K562 (cell line): Measurements from ENCODE around the gene FGFRL1. TPM values are rescaled to one million over a fixed set of nuclear protein-coding genes. Genes with fewer than 3 reads are reported as not detected.

Experiments used
- ATAC-seq: fragments of 200-7000 bp; cut with Tn5 transposase; 3 replicates; pipeline ENCODE4 v1.9.1; 2020; ENCODE audit warnings: moderate library complexity
- BruUV-seq: library from RNA; stranded (reverse); fragments of 400-500 nt; replicated peaks from 2 replicates; lab custom pipeline; 2021; lab: Mats Ljungman, UMichigan
- CTCF ChIA-PET: fragments of 300-600 bp; formaldehyde crosslinking; extraction: SDS; loops from one replicate; lab custom pipeline; 2021; ENCODE audit warnings: low intra/inter-chr PET ratio; lab: Yijun Ruan, JAX
- POLR2A ChIA-PET: fragments of 300-600, 350-650 bp; sonication (Branson Sonifier 250); formaldehyde crosslinking; extraction: SDS; loops from one replicate; lab custom pipeline; 2021; ENCODE audit warnings: antibody characterized with exemption, inconsistent platforms; lab: Yijun Ruan, JAX
- DNase-seq, 4 experiments: peaks; one replicate each; pipeline versions ENCODE4 v3.0.0 to v3.0.0-alpha.2; 2011 to 2018; ENCODE audit warnings: low spot score in 3 of 4, mixed read lengths in 3 of 4; ENCODE audit errors: extremely low read depth in 1 of 4
- FAIRE-seq: peaks from 2 replicates; lab custom pipeline; 2011; peaks lifted over from hg19 to GRCh38; lab: Jason Lieb, UNC
- H2AFZ ChIP-seq: 2 replicates; pipeline ENCODE4 v1.6.0; 2011; ENCODE audit warnings: low read depth, low read length, control low read depth, inconsistent platforms
- H3K27ac ChIP-seq: fragments of 200-600 bp; 3 replicates; pipeline ENCODE4 v1.8.0; 2011; ENCODE audit warnings: low read depth, mild to moderate bottlenecking, control low read depth, inconsistent platforms, low read length, moderate library complexity, mixed read lengths; ENCODE audit errors: extremely low read depth
- H3K27me3 ChIP-seq, 2 experiments: fragments of 300-600 bp in 1 of 2; 2 replicates in 1 of 2; 3 replicates in 1 of 2; pipeline versions ENCODE4 v1.6.0 to v1.8.0; 2011; ENCODE audit warnings: inconsistent platforms in 2 of 2, low read length in 2 of 2, mild to moderate bottlenecking in 1 of 2, mixed read lengths in 1 of 2, moderate library complexity in 1 of 2; ENCODE audit not compliant: control insufficient read depth in 2 of 2, insufficient read depth in 2 of 2
- H3K36me3 ChIP-seq: fragments of 300-600 bp; 3 replicates; pipeline ENCODE4 v1.8.0; 2011; ENCODE audit warnings: mild to moderate bottlenecking, low read length, inconsistent platforms; ENCODE audit not compliant: control insufficient read depth, insufficient read depth
- H3K4me1 ChIP-seq, 2 experiments: fragments of 200-600 bp in 1 of 2; replicated peaks in 1 of 2; 2 replicates in 1 of 2; 3 replicates in 1 of 2; pipeline versions ENCODE4 v1.5.1 to v1.8.0; 2011; ENCODE audit warnings: inconsistent platforms in 2 of 2, low read length in 2 of 2, mild to moderate bottlenecking in 1 of 2, mixed read lengths in 1 of 2, moderate library complexity in 1 of 2; ENCODE audit not compliant: control insufficient read depth in 2 of 2, insufficient read depth in 2 of 2
- H3K4me2 ChIP-seq: 2 replicates; pipeline ENCODE4 v1.6.1; 2011; ENCODE audit warnings: low read length, control low read depth, inconsistent platforms, mixed read lengths; ENCODE audit not compliant: insufficient read depth
- H3K4me3 ChIP-seq: fragments of 200-600 bp; sonication (generic), shearing (Covaris generic); 2 replicates; pipeline ENCODE4 v1.5.1; 2016; ENCODE audit warnings: control low read depth, inconsistent platforms
- H3K79me2 ChIP-seq: fragments of 200-600 bp; 3 replicates; pipeline ENCODE4 v1.8.0; 2011; ENCODE audit warnings: low read length, inconsistent platforms; ENCODE audit not compliant: control insufficient read depth, insufficient read depth
- H3K9ac ChIP-seq, 2 experiments: 2 replicates each; pipeline versions ENCODE4 v1.6.0 to v1.6.1; 2011; ENCODE audit warnings: low read depth in 2 of 2, low read length in 2 of 2, control low read depth in 1 of 2, inconsistent platforms in 1 of 2, mild to moderate bottlenecking in 1 of 2, mixed read lengths in 1 of 2; ENCODE audit not compliant: insufficient read depth in 1 of 2
- H3K9me1 ChIP-seq: one replicate; pipeline ENCODE4 v1.6.0; 2011; ENCODE audit warnings: inconsistent platforms, mild to moderate bottlenecking, low read length, moderate library complexity; ENCODE audit not compliant: control insufficient read depth, insufficient read depth
- H3K9me3 ChIP-seq: replicated peaks from 2 replicates; pipeline ENCODE4 v1.5.1; 2011; ENCODE audit warnings: low read depth, low read length, inconsistent platforms; ENCODE audit not compliant: control insufficient read depth, insufficient read depth
- H4K20me1 ChIP-seq: replicated peaks from 2 replicates; pipeline ENCODE4 v1.6.1; 2011; ENCODE audit warnings: low read length, inconsistent platforms, mixed read lengths; ENCODE audit not compliant: control insufficient read depth, insufficient read depth
- CXXC5 ChIP-seq: fragments of 250-450 bp; sonication (Bioruptor Pico); IDR thresholded peaks from 2 replicates; pipeline ENCODE4 v1.8.0; 2022; ENCODE audit warnings: inconsistent platforms, mild to moderate bottlenecking, moderate library complexity
- ETS2 ChIP-seq: IDR thresholded peaks from 2 replicates; pipeline ENCODE4 v1.6.1; 2016; ENCODE audit warnings: borderline replicate concordance, missing genetic modification characterization, mild to moderate bottlenecking, moderate library complexity, missing compliant biosample characterization; ENCODE audit not compliant: poor library complexity, severe bottlenecking
- JUNB ChIP-seq: fragments of 450-650 bp; formaldehyde crosslinking; conservative IDR thresholded peaks from 2 replicates; pipeline ENCODE4 v1.4.0; 2020; ENCODE audit warnings: mild to moderate bottlenecking
- KAT2B ChIP-seq: IDR thresholded peaks from one replicate; pipeline ENCODE4 v1.6.1; 2012; ENCODE audit warnings: low read depth, mild to moderate bottlenecking, control low read depth, inconsistent platforms, low read length, moderate library complexity
- KLF16 ChIP-seq: IDR thresholded peaks from 2 replicates; pipeline ENCODE4 v1.6.1; 2016; ENCODE audit warnings: antibody characterized with exemption
- L3MBTL2 ChIP-seq: fragments of 450-650 bp; IDR thresholded peaks from 2 replicates; pipeline ENCODE4 v1.6.1; 2016; ENCODE audit warnings: mild to moderate bottlenecking, moderate library complexity
- MYC ChIP-seq, 2 experiments: fragments of 250-450 bp in 1 of 2; sonication (Bioruptor Pico) in 1 of 2; IDR thresholded peaks; 2 replicates each; pipeline versions ENCODE4 v1.5.1 to v1.6.1; 2012 to 2021; ENCODE audit warnings: low read depth in 2 of 2, borderline replicate concordance in 1 of 2, improper control_type of control experiment in 1 of 2, low read length in 1 of 2, mild to moderate bottlenecking in 1 of 2, moderate library complexity in 1 of 2
- POLR2A ChIP-seq: fragments of 450-650 bp; conservative IDR thresholded peaks from 2 replicates; pipeline ENCODE4 v1.6.1; 2016
- RBBP5 ChIP-seq: fragments of 200-600 bp; sonication (generic); IDR thresholded peaks from 2 replicates; pipeline ENCODE4 v1.6.1; 2012; ENCODE audit warnings: borderline replicate concordance, mild to moderate bottlenecking, low read length, control low read depth, inconsistent platforms; ENCODE audit not compliant: insufficient read depth, poor library complexity, severe bottlenecking
- SMARCA4 ChIP-seq: fragments of 450-650 bp; IDR thresholded peaks from 2 replicates; pipeline ENCODE4 v1.6.1; 2016
- SP2 ChIP-seq: IDR thresholded peaks from 2 replicates; pipeline ENCODE4 v1.6.1; 2011; ENCODE audit warnings: mild to moderate bottlenecking, low read depth, low read length, moderate library complexity; ENCODE audit not compliant: poor library complexity, severe bottlenecking; ENCODE audit errors: extremely low read depth
- SREBF1 ChIP-seq: fragments of 150-350 bp; IDR thresholded peaks from 2 replicates; pipeline ENCODE4 v1.6.1; 2014; ENCODE audit warnings: antibody characterized with exemption, low read depth, low read length, borderline replicate concordance
- TOE1 ChIP-seq, 2 experiments: fragments of 450-650 bp in 1 of 2; sonication (generic) in 1 of 2; formaldehyde crosslinking in 1 of 2; IDR thresholded peaks; 2 replicates each; pipeline versions ENCODE4 v1.7.1 to v1.8.0; 2016 to 2022; ENCODE audit warnings: borderline replicate concordance in 2 of 2, mild to moderate bottlenecking in 2 of 2, antibody characterized with exemption in 1 of 2, inconsistent platforms in 1 of 2, low read depth in 1 of 2, missing genetic modification reagents in 1 of 2, moderate library complexity in 1 of 2
- ZNF347 ChIP-seq: fragments of 450-650 bp; formaldehyde crosslinking; IDR thresholded peaks from 2 replicates; pipeline ENCODE4 v1.4.0; 2020; ENCODE audit warnings: low read depth, mild to moderate bottlenecking, moderate library complexity
- ZNF384 ChIP-seq: IDR thresholded peaks from 2 replicates; pipeline ENCODE4 v1.6.1; 2012; ENCODE audit warnings: low read depth, low read length, improper control_type of control experiment
- ZNF699 ChIP-seq: fragments of 250-450 bp; sonication (Bioruptor Pico); IDR thresholded peaks from 2 replicates; pipeline ENCODE4 v1.8.0; 2021; ENCODE audit warnings: mild to moderate bottlenecking, moderate library complexity; ENCODE audit not compliant: insufficient replicate concordance
- ZNF77 ChIP-seq: fragments of 250-450 bp; sonication (Bioruptor Pico); IDR thresholded peaks from 2 replicates; pipeline ENCODE4 v1.5.0; 2020
- WGBS: fragments of 100-300 bp; shearing (Covaris generic); methylation state at CpG from one replicate; pipeline ENCODE4 v1.1.6; 2016; ENCODE audit warnings: low coverage, mixed read lengths; ENCODE audit not compliant: insufficient coverage; ENCODE audit errors: missing lambda C conversion rate; 5-methylcytosine and 5-hydroxymethylcytosine counted together
- in situ Hi-C: fragments of 300-500 bp; cut with MboI; formaldehyde crosslinking; loops from 4 replicates; pipeline ENCODE4 v1.15.0; 2018; ENCODE audit warnings: inconsistent platforms, mixed read lengths
- intact Hi-C: fragments of 100-400 bp; cut with micrococcal nuclease; formaldehyde crosslinking; loops from 2 replicates; pipeline ENCODE4 v1.14.2; 2022
- polyA plus RNA-seq, 8 experiments: library from polyadenylated mRNA; depleted of rRNA in 4 of 8; stranded (reverse) in 5 of 8; unstranded in 3 of 8; fragments of >200 nt; fragmentation: Nextera tagmentation in 2 of 8; fragmentation: Illumina TruSeq in 1 of 8; extraction: Ambion mirVana in 2 of 8; extraction: Trizol in 1 of 8; gene quantifications; 2 replicates each; pipeline versions ENCODE4 v1.2.1 to v1.2.3, GENCODE V29; 2011 to 2014; ENCODE audit warnings: inconsistent platforms in 1 of 8, missing spikeins in 1 of 8
- total RNA-seq, 7 experiments: library from RNA; depleted of rRNA in 6 of 7; stranded (reverse); fragments of >200 nt in 6 of 7; fragmentation: Illumina TruSeq in 2 of 7; extraction: Trizol in 2 of 7; gene quantifications; 2 replicates each; pipeline versions ENCODE4 v1.2.1 to v1.2.3, GENCODE V29; 2011 to 2021; ENCODE audit warnings: low replicate concordance in 1 of 7

Gene FGFRL1
- total and polyA plus RNA-seq, 9 of the 15 experiments (the other 6 are each of a cell fraction or from before 2014, with no cell fraction given): 0.34 to 49.9 (median 14.6) TPM

- TF ChIP-seq TOE1 (IDR thresholded peaks at IDR 0.05; ENCODE audit: borderline replicate concordance) (no peak), TOE1 (CRISPR knock-in tag; IDR thresholded peaks at IDR 0.05; ENCODE audit: borderline replicate concordance, low read depth) (no peak), L3MBTL2 (no peak), SMARCA4 (no peak), POLR2A (no peak), MYC (IDR thresholded peaks at IDR 0.05; ENCODE audit: low read depth, low read length) (no peak), MYC (CRISPR knock-in tag; IDR thresholded peaks at IDR 0.05; ENCODE audit: borderline replicate concordance, low read depth) (no peak), ZNF77 (no peak), ZNF384 (no peak)
Measured at GRCh38 chr4:1061760-1062159, 50.3 kb downstream of the FGFRL1 start (continued).

DNA sequence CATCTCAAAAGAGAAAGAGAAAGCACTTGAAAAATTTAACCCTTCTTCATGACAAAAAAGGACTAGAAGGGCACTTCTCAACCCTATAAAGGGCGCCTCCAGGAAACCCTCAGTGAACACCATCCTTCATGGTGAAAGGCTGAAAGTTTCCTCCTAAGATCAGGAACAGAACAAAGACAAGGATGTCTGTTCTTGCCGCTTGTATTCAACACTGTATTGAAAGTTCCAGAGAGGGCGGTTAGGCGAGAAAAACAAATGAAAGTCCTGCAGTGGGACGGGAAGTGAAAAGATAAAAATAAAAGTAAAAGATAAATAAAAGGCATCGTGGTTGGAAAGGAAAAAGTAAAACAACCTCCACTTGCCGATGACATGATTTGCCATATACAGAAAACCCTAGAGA lies 51.0 kb downstream of the FGFRL1 start:
- Histone ChIP-seq H2AFZ (no peak overlapping the region), H4K20me1 (no peaks in the 10 kb centered on the region), H3K9me1 (no peaks in the 10 kb centered on the region)
- POLR2A ChIA-PET: no interaction called here
- no peak for TF ChIP-seq ZNF347
- TF ChIP-seq CXXC5: no peak
- TF ChIP-seq SREBF1: no peak
- no peak for TF ChIP-seq KLF16
- TF ChIP-seq SP2: no peak
- no peak for TF ChIP-seq RBBP5
- no peak for TF ChIP-seq ETS2 (tag)
- no peak for TF ChIP-seq KAT2B
- no peak for TF ChIP-seq JUNB (CRISPR knock-in tag)
- TF ChIP-seq ZNF699 (CRISPR knock-in tag): no peak
- TF ChIP-seq, all 486 proteins: peak for 0
- no TSS peak for BruUV-seq
- FAIRE-seq (no peak), DNase-seq (no peak), ATAC-seq (no peak)
- no peak overlapping the region for H3K9ac ChIP-seq
- H3K79me2 ChIP-seq: no peaks in the 10 kb centered on the region
- no peak overlapping the region for H3K27ac ChIP-seq
- in situ Hi-C loops (no loop called here), intact Hi-C loops (no loop called here)
- under 1% methylated on average over 7 of the region's 7 CpGs for WGBS
- H3K9me3 ChIP-seq: peaks cover 3% of the 10 kb centered on the region
- H3K27me3 ChIP-seq: peaks cover 52 to 66% of the 10 kb centered on the region in 2 experiments
- H3K36me3 ChIP-seq: no peaks in the 10 kb centered on the region
- CTCF ChIA-PET: no interaction called here
- no peak overlapping the region for H3K4me2 ChIP-seq
- peaks cover 0 to 12% of the 10 kb centered on the region in 2 experiments; a peak in 1 of 5 replicates for H3K4me1 ChIP-seq
- H3K4me3 ChIP-seq: no peak overlapping the region
